ENCODE measurements around the gene TRIO. TPM values are rescaled to one million over a fixed set of nuclear protein-coding genes. Genes with fewer than 3 reads are reported as not detected.

The TRIO gene
- polyA plus RNA-seq, 2 donors, result 10.3 to 22.8 TPM

DNA sequence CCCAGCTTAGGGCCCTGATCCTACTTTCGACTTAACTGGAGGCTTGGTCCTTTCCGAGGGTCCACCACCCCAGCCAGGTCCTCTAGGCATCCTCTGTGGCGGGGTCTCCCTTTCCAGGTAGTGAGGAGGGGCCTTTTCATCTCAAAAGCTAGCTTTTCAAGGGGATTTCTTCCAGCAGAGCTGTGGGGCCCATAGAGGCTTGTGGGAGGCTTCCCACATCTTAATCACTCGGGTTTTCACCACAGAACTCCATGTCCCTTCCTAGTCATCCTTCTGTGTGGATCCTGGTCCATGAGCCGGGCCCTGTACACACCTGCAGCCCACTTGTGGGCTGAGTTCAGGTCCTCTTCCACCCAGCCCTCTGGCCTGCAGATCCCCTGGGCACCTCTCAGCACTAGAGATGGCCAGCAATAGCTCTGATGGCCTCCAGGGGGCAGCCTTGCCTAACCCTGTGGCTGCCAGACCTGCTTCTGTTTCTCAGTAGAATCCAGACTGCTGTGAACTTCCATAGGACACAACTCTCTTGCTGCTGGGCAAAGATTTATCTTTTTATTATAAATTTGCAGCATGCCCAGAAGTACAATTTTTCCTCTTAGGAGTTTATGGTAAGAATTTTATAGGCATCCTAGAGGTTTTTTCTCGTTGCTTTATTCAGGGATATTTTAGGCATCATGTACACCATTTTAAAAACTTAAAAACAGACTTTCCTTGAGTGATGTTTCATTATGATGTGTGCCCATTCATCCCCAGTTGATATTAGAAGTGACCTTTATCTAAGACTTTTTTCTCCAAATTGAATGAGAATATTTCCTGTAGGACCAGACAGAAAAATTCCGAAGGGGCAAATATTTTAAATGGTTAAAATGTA lies 208.9 kb downstream of the TRIO start:
- no peaks in the 10 kb centered on the region for H3K9me3 ChIP-seq (ENCODE audit: control insufficient read depth in 2 of 2, insufficient read depth in 1 of 2, low read depth in 1 of 2, low read length in 1 of 2)
- 69 to 75% methylated on average over 7 of the region's 7 CpGs for WGBS, 2 donors
- no peak overlapping the region for H3K27ac ChIP-seq (ENCODE audit: low read depth in 2 of 2, low read length in 1 of 2)

DNA sequence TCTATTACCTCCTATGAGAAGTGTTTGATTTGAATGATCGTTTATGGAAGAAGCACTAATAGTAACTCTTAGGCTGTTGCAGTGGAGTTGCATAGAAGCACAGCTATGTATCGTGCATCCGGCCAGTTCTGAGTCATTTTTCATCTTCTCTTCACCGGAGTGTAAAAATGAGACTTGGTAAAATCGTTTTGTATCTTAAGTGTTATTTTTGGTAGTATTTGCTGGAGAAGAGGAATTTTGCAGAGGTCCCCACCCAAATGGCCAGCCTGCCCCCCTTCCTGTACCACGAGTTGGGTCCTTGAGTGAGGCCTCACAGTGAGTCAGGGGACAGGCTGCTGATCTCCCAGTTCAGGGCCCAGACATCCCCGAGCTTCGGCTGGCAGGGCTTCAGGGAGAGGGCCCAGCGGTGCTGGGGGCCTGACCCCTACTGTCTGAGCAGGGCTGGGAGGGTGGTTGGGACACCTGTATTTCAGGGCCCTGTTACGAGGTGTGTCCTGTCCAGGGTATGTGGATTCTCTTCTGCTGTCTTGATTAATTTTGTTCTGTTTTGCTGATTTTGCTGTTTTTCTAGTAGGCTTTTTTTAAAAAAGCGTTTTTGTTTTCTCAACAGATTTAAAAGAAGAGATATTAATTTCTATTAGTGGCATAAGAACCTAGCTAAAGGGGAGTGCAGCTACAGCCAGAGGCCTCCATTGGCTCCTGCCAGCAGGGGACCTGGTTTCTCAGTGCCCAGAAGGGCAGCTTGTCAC lies 210.8 kb downstream of the TRIO start:
- Histone ChIP-seq H3K36me3 (ENCODE audit: control insufficient read depth in 2 of 2, insufficient read depth in 2 of 2, low read length in 1 of 2) (peaks cover 0 to 6% of the 10 kb centered on the region in 2 donors), H3K27ac (ENCODE audit: low read depth in 2 of 2, low read length in 1 of 2) (no peak overlapping the region), H3K9me3 (ENCODE audit: control insufficient read depth in 2 of 2, insufficient read depth in 1 of 2, low read depth in 1 of 2, low read length in 1 of 2) (no peaks in the 10 kb centered on the region), H3K4me1 (ENCODE audit: control insufficient read depth in 2 of 2, insufficient read depth in 2 of 2, low read length in 1 of 2) (no peaks in the 10 kb centered on the region), H3K27me3 (ENCODE audit: control insufficient read depth in 1 of 2, insufficient read depth in 2 of 2, low read length in 2 of 2) (no peaks in the 10 kb centered on the region), H3K4me3 (ENCODE audit: low read depth in 1 of 2, low read length in 2 of 2) (no peak overlapping the region)
- WGBS, 2 donors, result 85% methylated on average over 11 of the region's 11 CpGs

More for the DNA sequence above, 208.9 kb downstream of the TRIO start:
- H3K27me3 ChIP-seq (ENCODE audit: control insufficient read depth in 1 of 2, insufficient read depth in 2 of 2, low read length in 2 of 2), result no peaks in the 10 kb centered on the region
- H3K4me3 ChIP-seq (ENCODE audit: low read depth in 1 of 2, low read length in 2 of 2), result no peak overlapping the region
- H3K4me1 ChIP-seq (ENCODE audit: control insufficient read depth in 2 of 2, insufficient read depth in 2 of 2, low read length in 1 of 2), result no peaks in the 10 kb centered on the region
- H3K36me3 ChIP-seq (ENCODE audit: control insufficient read depth in 2 of 2, insufficient read depth in 2 of 2, low read length in 1 of 2), result peaks cover 0 to 2% of the 10 kb centered on the region in 2 donors

DNA sequence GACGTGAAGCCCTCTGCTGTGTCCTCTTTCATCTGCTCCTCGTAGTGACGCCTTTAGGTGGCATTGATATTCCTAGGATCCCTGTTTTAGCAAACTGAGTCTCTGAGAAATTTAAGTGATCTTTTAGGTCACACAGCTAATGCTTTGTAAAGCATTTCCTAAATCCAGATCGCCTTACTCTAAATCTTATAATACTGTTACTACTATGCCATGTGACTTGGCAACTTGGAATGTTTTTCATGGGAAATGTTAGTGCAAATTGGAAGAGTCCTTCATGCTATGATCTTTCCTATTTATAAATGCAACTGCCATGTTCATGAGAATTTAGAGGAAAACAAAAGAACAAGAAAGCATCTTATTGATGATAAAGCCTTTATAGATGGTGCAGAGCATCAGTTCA lies 212.2 kb downstream of the TRIO start:
- Histone ChIP-seq H3K27ac (ENCODE audit: low read depth in 2 of 2, low read length in 1 of 2) (no peak overlapping the region), H3K4me1 (ENCODE audit: control insufficient read depth in 2 of 2, insufficient read depth in 2 of 2, low read length in 1 of 2) (no peaks in the 10 kb centered on the region), H3K4me3 (ENCODE audit: low read depth in 1 of 2, low read length in 2 of 2) (no peak overlapping the region), H3K36me3 (ENCODE audit: control insufficient read depth in 2 of 2, insufficient read depth in 2 of 2, low read length in 1 of 2) (peaks cover 3 to 13% of the 10 kb centered on the region in 2 donors), H3K9me3 (ENCODE audit: control insufficient read depth in 2 of 2, insufficient read depth in 1 of 2, low read depth in 1 of 2, low read length in 1 of 2) (no peaks in the 10 kb centered on the region), H3K27me3 (ENCODE audit: control insufficient read depth in 1 of 2, insufficient read depth in 2 of 2, low read length in 2 of 2) (no peaks in the 10 kb centered on the region)
- 84 to 89% methylated on average over 4 of the region's 4 CpGs for WGBS, 2 donors

DNA sequence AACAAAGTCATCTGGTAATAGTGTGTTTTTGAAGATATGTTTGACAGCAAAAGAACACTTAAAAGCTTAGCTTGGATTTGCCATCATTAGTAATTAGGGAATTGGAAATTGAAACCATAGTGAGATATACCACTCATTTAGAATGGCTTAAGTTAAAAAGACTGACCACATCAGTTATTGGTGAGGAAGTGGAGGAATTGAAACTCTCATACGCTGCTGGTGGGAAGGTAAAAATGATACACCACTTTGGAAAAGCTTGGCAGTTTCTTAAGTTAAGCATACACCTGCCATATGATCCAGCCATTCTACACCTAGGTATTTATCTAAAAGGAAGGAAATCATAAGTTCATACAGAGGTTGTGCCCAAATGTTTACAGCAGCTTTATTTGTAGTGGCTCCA lies 213.2 kb downstream of the TRIO start:
- H3K36me3 ChIP-seq (ENCODE audit: control insufficient read depth in 2 of 2, insufficient read depth in 2 of 2, low read length in 1 of 2), result peaks cover 4 to 16% of the 10 kb centered on the region in 2 donors
- H3K9me3 ChIP-seq (ENCODE audit: control insufficient read depth in 2 of 2, insufficient read depth in 1 of 2, low read depth in 1 of 2, low read length in 1 of 2), result no peaks in the 10 kb centered on the region
- H3K4me1 ChIP-seq (ENCODE audit: control insufficient read depth in 2 of 2, insufficient read depth in 2 of 2, low read length in 1 of 2), result no peaks in the 10 kb centered on the region
- no peak overlapping the region for H3K27ac ChIP-seq (ENCODE audit: low read depth in 2 of 2, low read length in 1 of 2)
- 71 to 78% methylated on average over 1 of the region's 1 CpG for WGBS, 2 donors
- H3K4me3 ChIP-seq (ENCODE audit: low read depth in 1 of 2, low read length in 2 of 2), result no peak overlapping the region
- H3K27me3 ChIP-seq (ENCODE audit: control insufficient read depth in 1 of 2, insufficient read depth in 2 of 2, low read length in 2 of 2), result no peaks in the 10 kb centered on the region

DNA sequence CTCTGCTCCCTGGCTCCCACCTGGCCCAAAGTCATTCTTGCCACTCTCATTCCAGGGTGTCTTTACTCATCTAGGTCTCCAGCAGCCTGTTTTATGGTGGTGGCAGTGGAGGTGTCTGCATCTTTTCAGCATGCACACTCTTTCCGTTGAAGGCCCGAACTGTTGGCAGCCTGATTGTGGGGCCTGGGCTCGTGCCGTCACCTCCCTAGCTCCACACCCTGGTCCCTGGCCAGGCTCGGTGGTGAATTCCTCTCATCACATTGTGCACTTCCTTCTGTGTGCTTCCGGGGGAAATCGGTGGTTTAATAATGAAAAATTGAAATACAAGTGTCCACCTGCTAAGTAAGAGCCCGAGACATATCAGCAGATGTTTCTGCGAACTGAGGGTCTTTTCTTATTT lies 214.3 kb downstream of the TRIO start:
- H3K9me3 ChIP-seq (ENCODE audit: control insufficient read depth in 2 of 2, insufficient read depth in 1 of 2, low read depth in 1 of 2, low read length in 1 of 2), result no peaks in the 10 kb centered on the region
- H3K27ac ChIP-seq (ENCODE audit: low read depth in 2 of 2, low read length in 1 of 2), result no peak overlapping the region
- no peaks in the 10 kb centered on the region for H3K4me1 ChIP-seq (ENCODE audit: control insufficient read depth in 2 of 2, insufficient read depth in 2 of 2, low read length in 1 of 2)
- no peak overlapping the region for H3K4me3 ChIP-seq (ENCODE audit: low read depth in 1 of 2, low read length in 2 of 2)
- peaks cover 8 to 16% of the 10 kb centered on the region in 2 donors for H3K36me3 ChIP-seq (ENCODE audit: control insufficient read depth in 2 of 2, insufficient read depth in 2 of 2, low read length in 1 of 2)
- H3K27me3 ChIP-seq (ENCODE audit: control insufficient read depth in 1 of 2, insufficient read depth in 2 of 2, low read length in 2 of 2), result no peaks in the 10 kb centered on the region
- WGBS, 2 donors, result 55 to 63% methylated on average over 9 of the region's 9 CpGs

DNA sequence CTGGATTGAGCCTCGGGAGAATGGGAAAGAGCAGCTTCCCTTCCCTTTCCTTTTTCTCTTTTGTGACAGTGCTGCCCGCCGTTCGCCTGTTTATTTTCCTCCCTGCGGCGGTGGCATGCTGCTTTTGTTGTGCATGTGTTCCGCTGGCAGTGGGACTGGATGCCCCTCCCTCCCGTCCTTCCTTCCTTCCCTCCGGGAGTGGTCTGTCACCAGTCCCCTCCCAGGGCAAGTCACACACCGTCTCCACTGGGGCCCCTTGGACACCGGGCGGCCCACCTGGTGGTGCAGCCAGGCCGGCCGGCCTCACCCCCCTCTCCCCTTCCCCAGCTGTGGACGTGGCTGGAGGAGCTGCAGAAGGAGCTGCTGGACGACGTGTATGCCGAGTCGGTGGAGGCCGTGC lies 214.7 kb downstream of the TRIO start:
- 70 to 73% methylated on average over 20 of the region's 20 CpGs for WGBS, 2 donors
- H3K27ac ChIP-seq (ENCODE audit: low read depth in 2 of 2, low read length in 1 of 2), result no peak overlapping the region

DNA sequence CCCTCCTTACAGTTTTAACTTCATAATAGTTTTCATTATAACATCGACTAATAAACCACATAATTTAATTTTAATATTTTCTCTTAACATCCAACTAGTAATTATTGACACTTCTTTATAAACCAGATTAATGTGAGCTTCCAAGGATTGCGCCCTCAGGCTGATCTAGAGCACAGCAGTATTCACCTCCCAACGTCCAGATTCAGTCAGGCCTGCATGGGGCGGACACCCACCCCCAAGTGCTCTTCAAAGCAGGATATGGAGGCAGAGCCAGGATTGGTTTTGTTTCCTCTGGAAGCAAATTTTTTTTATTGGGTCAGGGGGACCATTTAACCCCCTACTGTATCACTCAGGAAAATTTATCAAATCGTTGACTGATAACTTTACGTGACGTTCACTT lies 215.4 kb downstream of the TRIO start:
- Histone ChIP-seq H3K27ac (ENCODE audit: low read depth in 2 of 2, low read length in 1 of 2) (no peak overlapping the region), H3K36me3 (ENCODE audit: control insufficient read depth in 2 of 2, insufficient read depth in 2 of 2, low read length in 1 of 2) (peaks cover 8 to 17% of the 10 kb centered on the region in 2 donors), H3K4me1 (ENCODE audit: control insufficient read depth in 2 of 2, insufficient read depth in 2 of 2, low read length in 1 of 2) (no peaks in the 10 kb centered on the region), H3K4me3 (ENCODE audit: low read depth in 1 of 2, low read length in 2 of 2) (no peak overlapping the region), H3K9me3 (ENCODE audit: control insufficient read depth in 2 of 2, insufficient read depth in 1 of 2, low read depth in 1 of 2, low read length in 1 of 2) (no peaks in the 10 kb centered on the region), H3K27me3 (ENCODE audit: control insufficient read depth in 1 of 2, insufficient read depth in 2 of 2, low read length in 2 of 2) (no peaks in the 10 kb centered on the region)
- 80 to 86% methylated on average over 7 of the region's 7 CpGs for WGBS, 2 donors

More for the DNA sequence above, 214.7 kb downstream of the TRIO start:
- Histone ChIP-seq H3K36me3 (ENCODE audit: control insufficient read depth in 2 of 2, insufficient read depth in 2 of 2, low read length in 1 of 2) (peaks cover 8 to 16% of the 10 kb centered on the region in 2 donors), H3K27me3 (ENCODE audit: control insufficient read depth in 1 of 2, insufficient read depth in 2 of 2, low read length in 2 of 2) (no peaks in the 10 kb centered on the region), H3K4me3 (ENCODE audit: low read depth in 1 of 2, low read length in 2 of 2) (no peak overlapping the region), H3K9me3 (ENCODE audit: control insufficient read depth in 2 of 2, insufficient read depth in 1 of 2, low read depth in 1 of 2, low read length in 1 of 2) (no peaks in the 10 kb centered on the region), H3K4me1 (ENCODE audit: control insufficient read depth in 2 of 2, insufficient read depth in 2 of 2, low read length in 1 of 2) (no peaks in the 10 kb centered on the region)

DNA sequence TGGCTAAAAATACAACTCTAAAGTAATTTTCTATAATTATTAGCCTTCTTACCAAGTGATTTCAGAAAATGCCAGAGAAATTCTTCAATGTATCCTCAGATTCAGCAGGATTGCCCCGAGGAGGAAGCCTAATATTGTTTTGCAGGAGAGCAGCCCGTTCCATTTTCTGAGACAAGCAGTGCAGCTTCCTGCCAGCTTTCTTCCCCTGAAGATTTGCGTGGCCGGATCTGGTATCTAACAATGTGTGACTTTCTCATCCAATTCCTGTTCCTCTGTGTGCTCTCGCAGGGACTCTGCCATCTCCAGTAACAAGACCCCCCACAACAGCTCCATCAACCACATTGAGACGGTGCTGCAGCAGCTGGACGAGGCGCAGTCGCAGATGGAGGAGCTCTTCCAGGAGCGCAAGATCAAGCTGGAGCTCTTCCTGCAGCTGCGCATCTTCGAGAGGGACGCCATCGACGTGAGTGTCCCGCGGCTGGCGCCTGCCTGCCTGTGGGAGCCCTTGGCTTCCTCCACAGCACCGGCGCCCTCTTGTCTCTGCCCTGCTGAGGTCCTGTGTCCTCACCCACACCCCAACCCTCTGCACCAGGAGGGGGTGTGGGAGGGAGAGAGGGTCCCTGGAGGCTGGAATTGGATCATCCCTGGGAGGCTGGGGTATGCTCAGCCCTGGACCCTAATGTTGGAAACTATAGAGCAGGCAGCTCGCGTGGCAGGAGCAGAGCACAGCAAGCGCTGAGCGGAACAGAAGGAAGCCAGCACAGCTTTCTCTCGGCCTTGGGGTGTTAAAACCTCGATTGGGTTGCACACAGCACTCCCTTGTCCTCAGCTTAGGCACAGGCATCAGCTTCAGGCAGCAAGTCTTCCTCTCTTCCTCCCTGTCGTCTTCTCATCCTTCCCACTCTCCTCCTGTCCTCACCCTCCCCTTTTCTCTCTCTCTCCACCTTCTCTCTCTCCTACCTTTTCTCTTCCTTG lies 216.2 kb downstream of the TRIO start:
- 89 to 90% methylated on average over 27 of the region's 27 CpGs for WGBS, 2 donors

DNA sequence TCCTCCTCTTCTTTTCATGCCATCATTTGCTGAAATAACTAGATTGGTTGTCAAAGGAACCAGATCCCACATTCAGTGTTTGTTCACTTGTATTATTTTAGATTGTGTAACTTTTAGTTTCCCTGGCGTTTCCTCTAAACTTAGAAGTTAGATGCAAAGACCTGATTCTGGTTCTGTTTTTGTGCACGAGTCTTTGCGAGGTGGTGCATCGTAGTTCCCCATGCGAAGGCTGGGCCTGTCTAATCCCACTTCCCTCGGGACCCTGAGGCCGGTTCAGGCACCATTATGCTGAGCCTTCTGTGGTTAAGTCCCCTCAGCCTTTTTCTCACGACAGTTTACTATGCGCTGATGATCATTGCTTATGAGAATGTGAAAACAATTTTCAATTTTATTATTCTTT lies 219.3 kb downstream of the TRIO start:
- Histone ChIP-seq H3K27me3 (ENCODE audit: control insufficient read depth in 1 of 2, insufficient read depth in 2 of 2, low read length in 2 of 2) (no peaks in the 10 kb centered on the region), H3K27ac (ENCODE audit: low read depth in 2 of 2, low read length in 1 of 2) (no peak overlapping the region), H3K36me3 (ENCODE audit: control insufficient read depth in 2 of 2, insufficient read depth in 2 of 2, low read length in 1 of 2) (peaks cover 13 to 36% of the 10 kb centered on the region in 2 donors), H3K9me3 (ENCODE audit: control insufficient read depth in 2 of 2, insufficient read depth in 1 of 2, low read depth in 1 of 2, low read length in 1 of 2) (no peaks in the 10 kb centered on the region), H3K4me1 (ENCODE audit: control insufficient read depth in 2 of 2, insufficient read depth in 2 of 2, low read length in 1 of 2) (peaks cover 0 to 4% of the 10 kb centered on the region in 2 donors), H3K4me3 (ENCODE audit: low read depth in 1 of 2, low read length in 2 of 2) (no peak overlapping the region)
- 82 to 90% methylated on average over 9 of the region's 9 CpGs for WGBS, 2 donors

More for the DNA sequence above, 216.2 kb downstream of the TRIO start:
- Histone ChIP-seq H3K36me3 (ENCODE audit: control insufficient read depth in 2 of 2, insufficient read depth in 2 of 2, low read length in 1 of 2) (peaks cover 9 to 19% of the 10 kb centered on the region in 2 donors), H3K27ac (ENCODE audit: low read depth in 2 of 2, low read length in 1 of 2) (no peak overlapping the region), H3K9me3 (ENCODE audit: control insufficient read depth in 2 of 2, insufficient read depth in 1 of 2, low read depth in 1 of 2, low read length in 1 of 2) (no peaks in the 10 kb centered on the region), H3K4me1 (ENCODE audit: control insufficient read depth in 2 of 2, insufficient read depth in 2 of 2, low read length in 1 of 2) (no peaks in the 10 kb centered on the region), H3K27me3 (ENCODE audit: control insufficient read depth in 1 of 2, insufficient read depth in 2 of 2, low read length in 2 of 2) (no peaks in the 10 kb centered on the region), H3K4me3 (ENCODE audit: low read depth in 1 of 2, low read length in 2 of 2) (no peak overlapping the region)

All from esophagus (tissue), 2 donors.